Activated T-helper 2 cell treated with anti-CD3 and anti-CD28 coated beads, Interferon-gamma antibody, Interleukin-2, Interleukin-4, amounts not matched to agents 10 μg/mL and 5 μg/mL and 100 μg/mL, durations not matched to agents 14 hours and 24 hours and 36 hours (primary cell): ENCODE data around the gene BHLHE40. TPM values are rescaled to one million over a fixed set of nuclear protein-coding genes. Genes with fewer than 3 reads are reported as not detected.
"Not testable (repeated sequence)": the region's sequence is repeated elsewhere in the genome, so short reads cannot be mapped to it uniquely, and the experiment has no call there.

Source experiments
- DNase-seq: peaks from one replicate; pipeline ENCODE4 v3.0.0; 2021; ENCODE audit warnings: low spot score
- H3K27ac Mint-ChIP-seq: one replicate; pipeline ENCODE4 v1.8.0; 2021; ENCODE audit warnings: mixed read lengths
- H3K27me3 Mint-ChIP-seq: one replicate; pipeline ENCODE4 v1.8.0; 2021; ENCODE audit warnings: low read depth, mixed read lengths
- H3K36me3 Mint-ChIP-seq: one replicate; pipeline ENCODE4 v1.8.0; 2021; ENCODE audit warnings: low read depth, mixed read lengths
- H3K4me1 Mint-ChIP-seq: one replicate; pipeline ENCODE4 v1.8.0; 2021; ENCODE audit warnings: low read depth, mixed read lengths
- H3K4me3 Mint-ChIP-seq: one replicate; pipeline ENCODE4 v1.8.0; 2021; ENCODE audit warnings: low read depth, mild to moderate bottlenecking, moderate library complexity, mixed read lengths
- H3K9me3 Mint-ChIP-seq: one replicate; pipeline ENCODE4 v1.8.0; 2021; ENCODE audit warnings: mixed read lengths
- intact Hi-C: fragments of 100-400 bp; cut with micrococcal nuclease; formaldehyde crosslinking; loops from one replicate; pipeline ENCODE4 v1.15.1; 2023
- total RNA-seq: library from RNA; stranded (reverse); gene quantifications from 2 replicates; pipeline ENCODE4 v1.2.3, GENCODE V29; 2022

The BHLHE40 gene
- total RNA-seq, 1 donor from 2014 or later: 425 TPM

DNA sequence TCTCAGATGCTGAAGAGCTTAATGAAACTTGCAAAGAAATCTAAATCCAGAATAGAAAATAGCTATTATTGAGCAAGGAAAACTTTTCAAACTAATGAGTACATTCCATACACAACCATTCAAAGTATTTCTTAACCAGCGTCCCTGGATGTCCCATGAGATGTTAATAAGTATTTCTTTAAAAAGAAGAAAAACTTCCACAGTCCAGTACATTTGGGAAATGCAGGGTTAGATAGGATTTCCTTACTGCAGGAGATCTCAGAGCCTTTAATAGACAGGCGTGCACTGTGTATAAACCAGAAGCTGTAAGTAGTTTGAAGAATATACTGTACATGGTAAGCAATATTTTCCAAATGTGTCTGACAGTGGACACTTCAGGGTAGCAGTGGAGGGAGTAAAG, 29.6 kb upstream of the BHLHE40 start:
- H3K9me3 Mint-ChIP-seq: no peaks in the 10 kb centered on the region
- H3K27me3 Mint-ChIP-seq: no peaks in the 10 kb centered on the region
- no peak overlapping the region for H3K27ac Mint-ChIP-seq
- no peak for DNase-seq
- H3K4me1 Mint-ChIP-seq: no peaks in the 10 kb centered on the region
- no peak overlapping the region for H3K4me3 Mint-ChIP-seq
- H3K36me3 Mint-ChIP-seq: no peaks in the 10 kb centered on the region
- intact Hi-C loops: no loop called here

GRCh38 chr3:4950351-4950784, 28.9 kb upstream of the BHLHE40 start:
- intact Hi-C loops: no loop called here
- Mint-ChIP-seq H3K36me3 (no peaks in the 10 kb centered on the region), H3K27me3 (no peaks in the 10 kb centered on the region), H3K9me3 (no peaks in the 10 kb centered on the region), H3K27ac (no peak overlapping the region), H3K4me3 (no peak overlapping the region), H3K4me1 (no peaks in the 10 kb centered on the region)
- no peak for DNase-seq

DNA sequence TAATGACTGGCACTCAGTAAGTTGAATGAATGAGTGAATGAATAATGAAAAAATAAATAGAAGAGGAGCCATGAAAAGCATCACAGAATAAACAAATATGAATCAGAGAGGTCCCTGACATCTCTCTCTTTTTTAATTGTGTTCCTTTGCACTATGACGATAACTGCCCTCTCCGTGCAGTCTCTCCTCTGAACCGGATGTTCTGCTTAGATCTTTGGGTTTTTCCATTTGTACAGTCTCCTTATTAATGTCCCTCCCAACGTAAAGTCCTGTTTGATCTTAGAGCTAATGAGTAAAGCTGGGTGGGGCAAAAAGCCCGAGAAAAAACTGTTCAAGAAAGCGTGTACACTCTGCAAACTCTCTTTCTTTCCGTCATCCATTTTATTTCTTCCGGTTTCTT, 28.3 kb upstream of the BHLHE40 start:
- Mint-ChIP-seq H3K27me3 (no peaks in the 10 kb centered on the region), H3K4me3 (no peak overlapping the region), H3K9me3 (no peaks in the 10 kb centered on the region), H3K4me1 (no peaks in the 10 kb centered on the region), H3K36me3 (no peaks in the 10 kb centered on the region), H3K27ac (no peak overlapping the region)
- no peak for DNase-seq
- intact Hi-C loops: no loop called here

DNA sequence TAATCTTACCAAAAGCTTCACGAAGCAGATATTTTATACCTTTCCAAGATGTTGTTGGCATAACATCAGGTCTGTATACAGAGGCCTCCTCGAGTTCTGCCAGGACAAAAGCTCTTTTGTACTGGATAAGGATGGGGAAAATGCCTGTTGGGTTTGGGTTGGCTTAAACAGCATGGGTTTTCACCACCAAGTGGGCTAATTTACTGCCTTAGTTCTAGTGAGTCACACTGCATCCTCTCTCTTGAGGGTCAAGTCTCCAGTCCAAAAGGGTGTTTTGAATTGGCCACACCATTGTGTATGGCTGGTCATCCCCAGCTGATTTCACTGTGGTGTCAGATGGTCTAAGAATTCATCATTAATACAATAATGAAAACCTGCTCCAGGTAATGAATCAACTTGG, 26.1 kb upstream of the BHLHE40 start:
- H3K4me1 Mint-ChIP-seq: no peaks in the 10 kb centered on the region
- H3K9me3 Mint-ChIP-seq: peaks cover 8% of the 10 kb centered on the region
- H3K27me3 Mint-ChIP-seq: no peaks in the 10 kb centered on the region
- peaks cover 8% of the 10 kb centered on the region for H3K36me3 Mint-ChIP-seq
- intact Hi-C loops: no loop called here
- no peak overlapping the region for H3K4me3 Mint-ChIP-seq
- DNase-seq: no peak
- no peak overlapping the region for H3K27ac Mint-ChIP-seq

DNA sequence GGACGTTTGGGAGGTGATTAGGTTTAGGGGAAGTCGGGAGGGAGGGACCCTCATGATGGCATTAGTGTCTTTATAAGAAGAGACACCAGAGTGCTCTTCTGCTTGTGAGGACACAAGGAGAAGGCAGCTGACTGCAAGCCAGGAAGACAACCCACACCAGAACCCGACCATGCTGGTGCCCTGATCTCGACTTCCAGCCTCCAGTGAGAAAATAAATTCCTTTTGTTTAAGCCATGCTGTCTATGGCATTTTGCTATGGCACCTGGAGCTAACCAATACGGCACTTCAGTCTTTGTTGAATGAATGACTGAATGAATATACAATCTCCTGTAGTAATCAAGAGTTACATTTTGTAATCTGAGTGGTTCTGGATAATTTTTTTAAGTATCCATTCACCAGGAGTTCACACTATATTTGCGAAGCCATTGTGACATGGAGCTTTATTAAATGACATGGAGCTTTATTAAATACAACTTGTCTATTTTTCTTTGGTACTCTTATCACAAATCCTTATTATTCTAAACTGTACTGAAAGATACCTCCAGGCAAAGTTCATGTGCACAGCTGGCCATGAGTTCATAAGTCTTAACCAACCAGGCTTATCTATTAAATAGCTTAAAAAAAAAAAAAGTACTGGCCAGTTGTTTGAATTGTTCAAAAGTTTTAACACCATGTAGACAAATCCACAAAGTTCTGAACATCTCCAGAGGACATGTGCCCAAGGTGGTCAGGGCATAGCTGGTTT, 24.8 kb upstream of the BHLHE40 start:
- no peaks in the 10 kb centered on the region for H3K4me1 Mint-ChIP-seq
- H3K27me3 Mint-ChIP-seq: no peaks in the 10 kb centered on the region
- H3K27ac Mint-ChIP-seq: no peak overlapping the region
- no peak overlapping the region for H3K4me3 Mint-ChIP-seq
- intact Hi-C loops: no loop called here
- no peak for DNase-seq
- peaks cover 15% of the 10 kb centered on the region for H3K9me3 Mint-ChIP-seq
- H3K36me3 Mint-ChIP-seq: peaks cover 18% of the 10 kb centered on the region

DNA sequence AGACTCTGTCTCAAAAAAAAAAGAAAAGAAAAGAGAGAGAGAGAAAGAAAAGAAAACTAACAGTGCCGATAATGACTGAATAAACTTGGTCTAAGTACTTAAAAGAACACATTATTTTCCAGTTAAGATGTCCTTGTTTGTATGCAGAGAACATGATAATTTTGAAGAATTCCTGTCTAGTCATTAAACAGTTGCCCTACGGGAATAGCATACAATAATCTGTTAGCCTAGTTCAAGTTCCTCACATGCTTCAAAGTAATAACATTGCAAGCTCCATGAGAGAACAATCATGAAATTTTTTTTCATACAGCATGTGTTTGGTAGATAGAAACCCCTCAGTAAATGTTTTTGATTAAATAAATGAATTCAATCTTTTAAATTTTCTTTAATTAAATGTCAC, 23.1 kb upstream of the BHLHE40 start:
- Mint-ChIP-seq H3K4me3 (no peak overlapping the region), H3K27me3 (no peaks in the 10 kb centered on the region), H3K9me3 (peaks cover 20% of the 10 kb centered on the region), H3K36me3 (peaks cover 18% of the 10 kb centered on the region), H3K4me1 (no peaks in the 10 kb centered on the region), H3K27ac (no peak overlapping the region)
- DNase-seq: no peak
- intact Hi-C loops: no loop called here

DNA sequence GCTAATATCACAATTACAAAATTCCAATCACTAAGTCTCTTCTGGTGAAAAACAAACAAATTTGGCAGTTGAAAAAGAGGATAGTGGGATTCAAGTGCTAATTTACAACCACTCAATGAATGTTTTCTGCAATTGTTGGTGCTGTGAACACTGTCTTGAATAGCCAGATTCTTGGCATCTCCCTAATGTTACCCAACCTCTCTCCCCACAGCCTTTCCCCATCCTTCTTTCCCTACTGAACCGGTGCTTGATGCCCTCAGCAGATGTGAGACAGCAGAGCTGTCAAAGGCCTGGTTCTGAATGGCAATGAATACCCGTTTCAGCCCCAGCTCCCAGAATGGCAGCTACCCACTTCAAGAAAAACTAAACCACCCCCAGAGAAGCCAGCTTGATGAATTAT, 22.5 kb upstream of the BHLHE40 start:
- DNase-seq: no peak
- Mint-ChIP-seq H3K9me3 (peaks cover 20% of the 10 kb centered on the region), H3K27me3 (no peaks in the 10 kb centered on the region), H3K4me3 (no peak overlapping the region), H3K27ac (no peak overlapping the region), H3K4me1 (no peaks in the 10 kb centered on the region), H3K36me3 (peaks cover 18% of the 10 kb centered on the region)
- intact Hi-C loops: no loop called here

DNA sequence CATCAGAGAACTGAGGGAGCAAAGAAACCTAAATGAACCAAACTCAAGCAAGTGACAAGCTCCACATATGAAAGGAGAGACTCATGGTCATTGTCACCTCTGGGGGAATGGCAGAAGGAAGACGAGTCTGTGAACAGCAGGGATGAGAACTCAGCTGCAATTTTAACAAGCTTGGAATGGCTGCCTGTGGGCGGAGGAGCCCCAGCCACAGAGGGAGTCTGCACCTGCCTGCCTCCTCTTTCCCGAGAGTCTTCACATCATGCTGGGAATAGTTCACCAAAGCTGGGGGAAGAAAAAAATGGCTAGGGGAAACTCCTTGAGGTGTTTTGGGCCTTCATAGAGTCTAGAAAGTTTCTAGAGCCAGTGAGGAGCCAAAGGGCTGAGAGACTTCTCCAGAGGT, 21.3 kb upstream of the BHLHE40 start:
- peaks cover 18% of the 10 kb centered on the region for H3K36me3 Mint-ChIP-seq
- intact Hi-C loops: no loop called here
- H3K27me3 Mint-ChIP-seq: no peaks in the 10 kb centered on the region
- H3K9me3 Mint-ChIP-seq: peaks cover 20% of the 10 kb centered on the region
- no peaks in the 10 kb centered on the region for H3K4me1 Mint-ChIP-seq
- H3K4me3 Mint-ChIP-seq: no peak overlapping the region
- no peak overlapping the region for H3K27ac Mint-ChIP-seq
- no peak for DNase-seq

DNA sequence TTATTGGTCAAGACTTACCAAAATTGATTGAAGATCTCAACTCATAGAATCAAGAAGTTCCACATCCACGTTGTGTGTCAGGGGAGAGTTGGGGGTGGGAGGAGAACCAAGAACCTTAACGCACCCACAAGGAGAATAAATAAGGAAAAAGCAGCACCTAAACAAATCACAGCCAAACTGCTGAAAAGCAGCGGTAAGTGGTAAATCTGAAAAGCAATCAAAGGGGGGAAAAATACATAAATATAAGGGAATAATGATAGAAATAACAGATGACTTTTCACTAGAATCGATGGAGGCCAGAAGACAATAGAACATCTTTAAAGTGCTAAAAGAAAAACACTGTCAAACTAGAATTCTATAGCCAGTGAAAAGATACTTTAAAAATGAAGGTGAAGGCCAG, 20.1 kb upstream of the BHLHE40 start:
- DNase-seq: no peak
- intact Hi-C loops: no loop called here
- Mint-ChIP-seq H3K9me3 (peaks cover 20% of the 10 kb centered on the region), H3K27ac (no peak overlapping the region), H3K36me3 (peaks cover 18% of the 10 kb centered on the region), H3K4me1 (peaks cover 2% of the 10 kb centered on the region), H3K4me3 (no peak overlapping the region), H3K27me3 (no peaks in the 10 kb centered on the region)

- H3K27ac Mint-ChIP-seq, H3K4me1 Mint-ChIP-seq, intact Hi-C loops, H3K4me3 Mint-ChIP-seq, DNase-seq, H3K27me3 Mint-ChIP-seq: not testable (repeated sequence)
- Mint-ChIP-seq H3K36me3 (peaks cover 28% of the 10 kb centered on the region), H3K9me3 (peaks cover 27% of the 10 kb centered on the region)
Observed at GRCh38 chr3:4961865-4962264, 17.4 kb upstream of the BHLHE40 start.

DNA sequence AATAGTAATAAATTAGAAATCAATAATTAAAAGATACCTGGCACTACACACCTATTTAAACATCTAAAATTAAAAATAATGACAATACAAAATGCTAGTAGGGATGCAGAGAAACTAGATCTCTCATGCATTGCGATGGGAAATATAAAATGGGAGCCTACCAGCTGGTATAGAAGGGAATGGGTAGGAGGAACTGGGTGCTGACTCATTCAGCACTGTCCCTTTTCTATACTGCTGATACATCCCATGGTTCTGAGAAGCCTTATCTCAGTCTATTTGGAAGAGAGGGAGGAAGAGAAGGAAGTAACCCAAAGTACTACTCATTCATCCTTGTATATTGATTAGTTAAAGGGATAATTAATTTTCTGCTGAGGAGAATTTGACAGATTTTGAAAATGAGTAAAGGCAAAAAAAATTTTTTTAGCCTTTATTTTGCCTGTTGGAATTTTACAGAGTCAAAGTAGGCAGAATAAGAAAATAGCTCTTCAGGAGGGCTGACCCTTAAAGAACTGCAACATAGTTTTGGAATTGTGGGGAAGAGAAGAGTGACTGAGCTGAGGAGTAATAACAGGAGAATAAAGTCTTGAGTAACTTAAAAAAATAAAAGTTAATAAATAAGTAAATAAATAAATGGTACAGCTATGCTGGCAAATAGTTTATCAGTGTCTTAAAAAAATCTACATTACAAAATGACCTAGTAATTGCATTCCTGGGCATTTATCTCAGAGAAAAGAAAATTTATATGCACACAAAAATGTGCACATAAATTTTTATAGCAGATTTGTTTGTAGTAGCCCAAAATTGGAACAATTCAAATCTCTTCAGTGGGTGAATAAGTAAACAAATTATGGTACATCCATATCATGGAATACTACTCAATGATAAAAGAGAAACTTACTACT, 15.3 kb upstream of the BHLHE40 start:
- H3K4me3 Mint-ChIP-seq: no peak overlapping the region
- intact Hi-C loops: no loop called here

GRCh38 chr3:4966006-4966405, 13.2 kb upstream of the BHLHE40 start:
- intact Hi-C loops, H3K27me3 Mint-ChIP-seq, DNase-seq, H3K4me3 Mint-ChIP-seq, H3K27ac Mint-ChIP-seq: not testable (repeated sequence)
- Mint-ChIP-seq H3K4me1 (peaks cover 13% of the 10 kb centered on the region), H3K9me3 (peaks cover 42% of the 10 kb centered on the region), H3K36me3 (peaks cover 37% of the 10 kb centered on the region)

More for the DNA sequence above, 15.3 kb upstream of the BHLHE40 start:
- DNase-seq: no peak
- Mint-ChIP-seq H3K9me3 (peaks cover 32% of the 10 kb centered on the region), H3K4me1 (peaks cover 13% of the 10 kb centered on the region), H3K27ac (no peak overlapping the region), H3K36me3 (peaks cover 31% of the 10 kb centered on the region), H3K27me3 (no peaks in the 10 kb centered on the region)

- H3K27ac Mint-ChIP-seq, intact Hi-C loops, H3K27me3 Mint-ChIP-seq, H3K4me3 Mint-ChIP-seq, DNase-seq: not testable (repeated sequence)
- Mint-ChIP-seq H3K36me3 (peaks cover 48% of the 10 kb centered on the region), H3K4me1 (peaks cover 13% of the 10 kb centered on the region), H3K9me3 (peaks cover 54% of the 10 kb centered on the region)
Observed at GRCh38 chr3:4967683-4968082, 11.6 kb upstream of the BHLHE40 start.
